A549 treated with ZK216348 at 1 μM for 4 hours (cell line): ENCODE measurements around the gene TBC1D3L. TPM values are rescaled to one million over a fixed set of nuclear protein-coding genes. Genes with fewer than 3 reads are reported as not detected.

Experiments used
- total RNA-seq: library from RNA; stranded (reverse); fragments of 200-300 nt; extraction: Qiagen RNA extraction; gene quantifications from 5 replicates; pipeline ENCODE4 v1.2.3, GENCODE V29; 2022; ENCODE audit warnings: low read depth

The TBC1D3L gene
- total RNA-seq, result 8.1 to 16.1 TPM (median 12.7 TPM) in 5 replicates

GRCh38 chr17:37988960-37989359 lies at the start of gene TBC1D3L:
TBC1D3L (minus strand) TSS chr17:37989060; CDS start chr17:37987520, 1,540 bp downstream.

GRCh38 chr17:38003676-38004075 lies 14.8 kb upstream of the TBC1D3L start, which contains the start of gene TBC1D3D:
TBC1D3D (plus strand) TSS chr17:38003976; CDS start chr17:38005561, 1,585 bp downstream.

Other genes with a start within 250 kb of the TBC1D3L start
- 17.9 to 24.3 TPM (median 22.8 TPM) in 5 replicates for gene HNF1B, start 244.0 kb downstream of the TBC1D3L start, total RNA-seq
- gene TBC1D3K, start 64.6 kb downstream of the TBC1D3L start, total RNA-seq, result not detected in 5 replicates
- 0.08 TPM in 1 of 5 replicates, not detected in the others for gene TBC1D3D, start 14.9 kb upstream of the TBC1D3L start, total RNA-seq
- not detected in 5 replicates for gene TBC1D3C, start 79.6 kb upstream of the TBC1D3L start, total RNA-seq
- not detected in 5 replicates for gene TBC1D3E, start 138.9 kb upstream of the TBC1D3L start, total RNA-seq
- not detected in 5 replicates for gene TBC1D3, start 203.5 kb upstream of the TBC1D3L start, total RNA-seq